Psoas muscle (tissue), 8 donors: ENCODE results near the gene MAGEF1. TPM values are rescaled to one million over a fixed set of nuclear protein-coding genes. Genes with fewer than 3 reads are reported as not detected.
A peak's percentile ranks its signal among the peaks of the same experiment; 100 is the strongest.

Experiments used
- ATAC-seq, 4 donors: fragments of 200-7000 bp; cut with Tn5 transposase; one replicate each; pipeline ENCODE4 v1.9.1; 2020; ENCODE audit warnings: moderate library complexity in 3 of 4, mild to moderate bottlenecking in 2 of 4
- DNase-seq, 2 donors: peaks; one replicate each; pipeline ENCODE4 v3.0.0-alpha.2; 2020
- H3K27ac ChIP-seq: fragments of 200-600 bp; one replicate; pipeline ENCODE4 v1.8.0; 2022
- H3K27me3 ChIP-seq, 3 donors: fragments of 200-600 bp in 1 of 3; one replicate each; pipeline versions ENCODE4 v1.6.1 to v1.8.0; 2013 to 2022; ENCODE audit warnings: low read length in 2 of 3, mild to moderate bottlenecking in 2 of 3, moderate library complexity in 1 of 3; ENCODE audit not compliant: insufficient read depth in 3 of 3
- H3K36me3 ChIP-seq, 2 donors: fragments of 200-600 bp in 1 of 2; one replicate each; pipeline versions ENCODE4 v1.6.1 to v1.8.0; 2013 to 2022; ENCODE audit warnings: low read depth in 1 of 2, mild to moderate bottlenecking in 1 of 2, moderate library complexity in 1 of 2; ENCODE audit not compliant: insufficient read depth in 1 of 2
- H3K4me1 ChIP-seq: fragments of 200-600 bp; one replicate; pipeline ENCODE4 v1.8.0; 2022
- H3K4me3 ChIP-seq: fragments of 200-600 bp; one replicate; pipeline ENCODE4 v1.8.0; 2022; ENCODE audit warnings: mild to moderate bottlenecking
- H3K9me3 ChIP-seq: fragments of 200-600 bp; one replicate; pipeline ENCODE4 v1.8.0; 2022
- WGBS, 3 donors: extraction: QIAGEN DNeasy Blood & Tissue Kit; methylation state at CpG; one replicate each; pipeline versions ENCODE4 v1.1.6 to v1.1.7; 2013; 5-methylcytosine and 5-hydroxymethylcytosine counted together
- intact Hi-C, 2 donors: fragments of 100-400 bp; cut with DNase I; formaldehyde crosslinking; loops; one replicate each; pipeline versions ENCODE4 v1.11.0 to v1.14.2; 2022
- polyA plus RNA-seq, 3 donors: library from polyadenylated mRNA; stranded (reverse); fragments of 200-250 nt; gene quantifications; one replicate each; pipeline ENCODE4 v1.2.3, GENCODE V29; 2013
- total RNA-seq, 4 donors: library from RNA; stranded (reverse); fragmentation: NEBNext Ultra II Directional in 2 of 4; extraction: Animal tissue kit (Norgen Biotek cat#: 25700) in 2 of 4; gene quantifications; one replicate each; pipeline versions ENCODE4 v1.2.1 to v1.2.4, GENCODE V29; 2021 to 2023
- TF ChIP-seq, protein P1 (sequence below): fragments of 200-600 bp; IDR thresholded peaks from one replicate; pipeline ENCODE4 v1.8.0; 2022; ENCODE audit warnings: antibody characterized with exemption
- donor health status: healthy with polysubstance abuse.
- donor health status: DM: no; HTN: no; CAD: no; lungs with moderate emphysema.
- donor health status: Bipolar disorder and iron deficiency.
- donor health status: healthy.
- donor health status: DM: yes; HTN: yes; CAD: no.
- donor health status: DM: no; HTN: no; CAD: no.
- donor health status: DM: no; HTN: no; CAD: no.
- donor health status: DM: yes; HTN: yes; CAD: no.

The MAGEF1 gene
- total and polyA plus RNA-seq, 7 donors: 13.0 to 27.3 (median 17.6) TPM

DNA sequence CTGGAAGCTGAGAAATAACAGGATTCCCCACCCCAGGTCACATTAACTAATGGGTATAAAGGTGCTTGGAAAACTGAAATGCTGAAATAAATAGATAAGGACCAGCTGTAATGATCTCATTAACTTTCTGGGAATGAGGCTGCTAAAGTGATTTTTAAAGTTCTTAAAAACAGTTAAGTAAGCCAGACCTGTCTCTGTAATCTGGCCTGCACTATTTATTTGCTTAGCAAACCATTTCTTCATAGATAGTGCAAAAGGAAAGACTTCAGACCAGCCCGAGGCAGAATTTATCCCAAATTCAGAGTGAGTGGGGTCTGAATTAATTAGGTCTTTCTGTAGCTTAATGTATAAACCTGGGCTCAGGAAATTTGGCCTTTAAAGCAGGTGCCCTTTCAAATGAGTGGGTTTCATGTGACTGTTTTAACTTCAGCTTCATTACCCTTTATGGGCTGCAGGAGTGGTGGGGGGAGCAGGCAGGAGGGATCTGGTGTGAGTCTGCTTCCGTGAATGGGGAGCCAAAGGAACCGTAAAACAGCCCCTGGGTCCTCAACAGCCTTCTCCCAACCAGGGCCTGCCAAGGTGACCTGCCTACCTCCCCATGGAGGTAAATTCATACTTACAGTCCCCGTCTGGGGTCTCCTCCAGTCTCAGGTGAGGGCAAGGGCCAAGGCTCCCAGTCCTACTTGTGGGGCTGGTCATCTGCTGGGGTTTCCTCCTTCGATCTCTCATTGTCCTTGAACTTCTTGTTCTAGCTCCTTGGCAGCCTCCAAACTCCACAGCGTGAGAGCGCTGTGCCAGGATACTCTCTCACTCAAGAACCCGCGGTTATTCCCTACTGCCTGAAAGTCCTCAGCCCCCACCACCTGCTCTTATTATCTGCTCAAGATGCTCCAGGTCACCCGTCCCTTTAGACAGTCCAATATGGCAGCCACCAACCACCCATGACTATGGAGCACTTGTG is 31.2 kb downstream of the MAGEF1 start:
- intact Hi-C loops: no loop called here
- Histone ChIP-seq H3K27me3 (no peaks in the 10 kb centered on the region), H3K4me1 (no peaks in the 10 kb centered on the region), H3K9me3 (no peaks in the 10 kb centered on the region), H3K36me3 (no peaks in the 10 kb centered on the region), H3K27ac (no peak overlapping the region), H3K4me3 (no peak overlapping the region)
- TF ChIP-seq, protein P1, sequence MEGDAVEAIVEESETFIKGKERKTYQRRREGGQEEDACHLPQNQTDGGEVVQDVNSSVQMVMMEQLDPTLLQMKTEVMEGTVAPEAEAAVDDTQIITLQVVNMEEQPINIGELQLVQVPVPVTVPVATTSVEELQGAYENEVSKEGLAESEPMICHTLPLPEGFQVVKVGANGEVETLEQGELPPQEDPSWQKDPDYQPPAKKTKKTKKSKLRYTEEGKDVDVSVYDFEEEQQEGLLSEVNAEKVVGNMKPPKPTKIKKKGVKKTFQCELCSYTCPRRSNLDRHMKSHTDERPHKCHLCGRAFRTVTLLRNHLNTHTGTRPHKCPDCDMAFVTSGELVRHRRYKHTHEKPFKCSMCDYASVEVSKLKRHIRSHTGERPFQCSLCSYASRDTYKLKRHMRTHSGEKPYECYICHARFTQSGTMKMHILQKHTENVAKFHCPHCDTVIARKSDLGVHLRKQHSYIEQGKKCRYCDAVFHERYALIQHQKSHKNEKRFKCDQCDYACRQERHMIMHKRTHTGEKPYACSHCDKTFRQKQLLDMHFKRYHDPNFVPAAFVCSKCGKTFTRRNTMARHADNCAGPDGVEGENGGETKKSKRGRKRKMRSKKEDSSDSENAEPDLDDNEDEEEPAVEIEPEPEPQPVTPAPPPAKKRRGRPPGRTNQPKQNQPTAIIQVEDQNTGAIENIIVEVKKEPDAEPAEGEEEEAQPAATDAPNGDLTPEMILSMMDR: no peak
- WGBS, 3 donors: 88 to 92% (median 89%) methylated on average over 10 of the region's 10 CpGs
- peak in 1 of 2 donors; percentile 30 for DNase-seq
- ATAC-seq: no peak

DNA sequence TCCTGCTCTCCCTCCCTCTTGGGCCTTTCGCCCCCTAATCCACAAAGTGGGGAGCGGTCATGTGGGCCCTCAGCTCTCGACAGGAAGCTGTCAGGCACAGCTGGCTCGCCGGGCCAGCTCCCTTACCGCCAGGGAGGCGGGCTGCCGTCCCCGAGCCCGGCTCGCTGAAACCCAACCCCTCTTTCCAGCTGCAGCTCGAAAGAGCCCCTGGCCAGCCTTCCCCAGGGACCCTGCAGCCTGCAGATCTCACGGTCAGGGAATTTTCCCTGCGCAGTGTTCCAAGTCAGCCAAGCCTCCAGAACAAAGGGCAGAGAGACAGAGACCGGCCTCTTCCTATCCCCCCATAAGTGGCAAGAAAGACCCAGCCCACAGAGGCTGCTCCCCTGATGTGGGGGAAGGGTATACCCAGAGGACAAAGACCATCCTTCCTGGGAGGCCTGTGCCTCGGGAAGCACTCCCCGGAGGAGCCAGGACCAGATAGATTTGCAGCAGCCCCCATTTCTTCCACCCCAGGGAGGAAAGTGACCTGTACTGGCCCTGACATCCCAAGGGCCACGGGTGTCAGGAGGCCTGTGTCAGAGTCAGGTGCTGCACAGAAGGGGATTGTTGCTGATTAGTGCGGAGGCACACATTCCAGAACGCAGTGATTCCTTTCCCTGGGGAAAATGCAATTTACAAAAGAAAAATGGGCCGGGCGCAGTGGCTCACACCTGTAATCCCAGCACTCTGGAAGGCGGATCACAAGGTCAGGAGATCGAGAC is 32.6 kb downstream of the MAGEF1 start:
- no peak overlapping the region for H3K4me3 ChIP-seq
- H3K27me3 ChIP-seq: no peaks in the 10 kb centered on the region
- no peaks in the 10 kb centered on the region for H3K9me3 ChIP-seq
- H3K4me1 ChIP-seq: no peaks in the 10 kb centered on the region
- ATAC-seq (peak; percentile 26 to 59 (median 55)), DNase-seq (peak; percentile 62 to 80)
- TF ChIP-seq, protein P1: no peak
- intact Hi-C loops: no loop called here
- no peak overlapping the region for H3K27ac ChIP-seq
- 30 to 37% (median 31%) methylated on average over 24 of the region's 24 CpGs for WGBS, 3 donors
- H3K36me3 ChIP-seq: no peaks in the 10 kb centered on the region

DNA sequence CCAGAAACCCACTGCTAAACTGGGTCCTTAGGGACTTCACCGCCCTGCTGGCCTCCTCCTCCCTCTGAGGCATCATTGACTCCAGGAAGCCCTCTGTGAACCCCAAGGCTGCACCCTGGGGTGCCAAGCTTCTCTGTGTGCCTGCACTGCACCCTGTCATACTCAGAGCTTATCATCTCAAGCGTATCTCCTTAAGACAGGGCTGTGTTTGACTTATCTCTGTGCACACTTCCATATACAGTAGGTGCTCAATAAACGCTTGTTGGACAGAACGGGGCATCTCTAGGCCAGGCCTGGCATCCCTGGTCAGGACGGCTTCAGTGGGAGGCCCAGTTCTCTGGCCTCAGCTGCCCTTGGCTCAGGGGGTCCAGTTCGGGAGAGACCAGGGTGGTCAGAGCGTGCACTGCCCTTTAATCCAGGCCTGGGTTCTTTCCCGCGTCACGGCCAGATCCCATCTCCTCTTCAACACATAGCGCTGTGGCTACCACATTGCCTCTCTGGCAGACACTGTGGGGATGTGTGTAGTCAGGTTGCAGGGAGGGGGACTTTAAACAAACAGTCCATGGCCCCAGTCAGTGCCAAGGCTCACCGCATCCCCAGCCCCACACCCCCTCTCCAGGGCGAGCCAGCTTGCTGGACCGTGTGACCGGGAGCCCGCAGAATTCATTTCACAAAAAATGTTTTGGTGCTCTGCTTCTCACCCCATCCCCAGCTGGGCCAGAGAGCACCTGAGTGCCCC is 33.4 kb downstream of the MAGEF1 start:
- H3K27ac ChIP-seq: no peak overlapping the region

More for the DNA sequence above, 33.4 kb downstream of the MAGEF1 start:
- WGBS, 3 donors: 53 to 69% (median 57%) methylated on average over 16 of the region's 16 CpGs
- H3K4me1 ChIP-seq: no peaks in the 10 kb centered on the region
- H3K36me3 ChIP-seq: no peaks in the 10 kb centered on the region
- H3K4me3 ChIP-seq: no peak overlapping the region
- no peaks in the 10 kb centered on the region for H3K9me3 ChIP-seq
- no peaks in the 10 kb centered on the region for H3K27me3 ChIP-seq
- DNase-seq: no peak
- ATAC-seq: peak in 3 of 4 donors; percentile 32 to 44 (median 36)
- intact Hi-C loops: no loop called here
- TF ChIP-seq, protein P1: no peak
